Activated CD4-positive, alpha-beta memory T cell treated with anti-CD3 and anti-CD28 coated beads, Interleukin-2, amount 10 ng/mL, durations not matched to agents 7 days and 5 days (primary cell): ENCODE measurements around the gene SRGN. TPM values are rescaled to one million over a fixed set of nuclear protein-coding genes. Genes with fewer than 3 reads are reported as not detected.

ENCODE experiments used
- CTCF ChIA-PET: fragments of 350-600 bp; sonication (Branson Sonifier 250); formaldehyde crosslinking; loops from one replicate; lab custom pipeline; 2021; ENCODE audit warnings: antibody characterized with exemption, inconsistent platforms; lab: Charles Lee
- POLR2A ChIA-PET: fragments of 350-600 bp; sonication (Branson Sonifier 250); formaldehyde crosslinking; loops from one replicate; lab custom pipeline; 2021; ENCODE audit warnings: antibody characterized with exemption; lab: Charles Lee
- DNase-seq: peaks from one replicate; pipeline ENCODE4 v3.0.0-alpha.2; 2020
- H3K27ac Mint-ChIP-seq: one replicate; pipeline ENCODE4 v1.8.0; 2021; ENCODE audit warnings: mild to moderate bottlenecking, mixed read lengths
- H3K27me3 Mint-ChIP-seq: one replicate; pipeline ENCODE4 v1.8.0; 2021; ENCODE audit warnings: mixed read lengths
- H3K36me3 Mint-ChIP-seq: one replicate; pipeline ENCODE4 v1.8.0; 2021; ENCODE audit warnings: low read depth, mixed read lengths
- H3K4me1 Mint-ChIP-seq: one replicate; pipeline ENCODE4 v1.8.0; 2021; ENCODE audit warnings: mixed read lengths
- H3K4me3 Mint-ChIP-seq: one replicate; pipeline ENCODE4 v1.8.0; 2021; ENCODE audit warnings: mild to moderate bottlenecking, mixed read lengths
- H3K9me3 Mint-ChIP-seq: one replicate; pipeline ENCODE4 v1.8.0; 2021; ENCODE audit warnings: mixed read lengths
- total RNA-seq, 2 experiments: library from RNA; stranded (reverse); gene quantifications; one replicate each; pipeline ENCODE4 v1.2.3, GENCODE V29; 2021

SRGN gene
- total RNA-seq, 2 experiments from 2014 or later = 468 to 474 TPM

GRCh38 chr10:69051303-69051702 lies 36.6 kb upstream of the SRGN start:
- ChIA-PET CTCF (no interaction called here), POLR2A (interaction anchor here (1.0 to 9.3 kb wide), 4 partner anchors 40 to 163 kb away, joined by 3 to 214 read pairs (median 4); partner anchors contain the start of genes DDX21 and SRGN)
- peaks cover 64% of the 10 kb centered on the region for H3K4me1 Mint-ChIP-seq
- no peaks in the 10 kb centered on the region for H3K36me3 Mint-ChIP-seq
- peak overlapping the region; percentile 8 for H3K27ac Mint-ChIP-seq
- no peaks in the 10 kb centered on the region for H3K9me3 Mint-ChIP-seq
- DNase-seq = peak; percentile 60
- no peaks in the 10 kb centered on the region for H3K27me3 Mint-ChIP-seq
- H3K4me3 Mint-ChIP-seq = no peak overlapping the region

GRCh38 chr10:69051710-69052487 lies 36.0 kb upstream of the SRGN start:
- no peaks in the 10 kb centered on the region for H3K36me3 Mint-ChIP-seq
- ChIA-PET POLR2A (interaction anchor here (1.0 to 9.3 kb wide), 3 partner anchors 39 to 163 kb away, joined by 3 to 214 read pairs (median 5); partner anchors contain the start of gene SRGN), CTCF (no interaction called here)
- no peaks in the 10 kb centered on the region for H3K9me3 Mint-ChIP-seq
- no peak overlapping the region for H3K4me3 Mint-ChIP-seq
- peaks cover 66% of the 10 kb centered on the region for H3K4me1 Mint-ChIP-seq
- no peak for DNase-seq
- no peak overlapping the region for H3K27ac Mint-ChIP-seq
- no peaks in the 10 kb centered on the region for H3K27me3 Mint-ChIP-seq

- POLR2A ChIA-PET = interaction anchor here (9.0 kb wide), 1 partner anchor 7 kb away, joined by 74 read pairs; no protein-coding TSS in a partner anchor
- no peak overlapping the region for H3K4me3 Mint-ChIP-seq
- H3K4me1 Mint-ChIP-seq = peaks cover 66% of the 10 kb centered on the region
- no peaks in the 10 kb centered on the region for H3K27me3 Mint-ChIP-seq
- no peaks in the 10 kb centered on the region for H3K36me3 Mint-ChIP-seq
- DNase-seq = no peak
- no peaks in the 10 kb centered on the region for H3K9me3 Mint-ChIP-seq
- CTCF ChIA-PET = no interaction called here
- H3K27ac Mint-ChIP-seq = no peak overlapping the region
These were observed 35.2 kb upstream of the SRGN start for GRCh38 chr10:69052736-69053135.

- Mint-ChIP-seq H3K36me3 (no peaks in the 10 kb centered on the region), H3K27me3 (no peaks in the 10 kb centered on the region), H3K4me1 (peaks cover 57% of the 10 kb centered on the region), H3K4me3 (no peak overlapping the region), H3K9me3 (no peaks in the 10 kb centered on the region), H3K27ac (peak overlapping the region; percentile 69)
- CTCF ChIA-PET = interaction anchor here (0.7 to 1.1 kb wide), 2 partner anchors 10 to 11 kb away, joined by 3 read pairs; no protein-coding TSS in a partner anchor
- POLR2A ChIA-PET = interaction anchor here (0.8 to 9.0 kb wide), 4 partner anchors 10 to 36 kb away, joined by 4 to 74 read pairs (median 16); partner anchors contain the start of gene SRGN
- no peak for DNase-seq
These were observed 32.7 kb upstream of the SRGN start for GRCh38 chr10:69055241-69055640.

- no peak overlapping the region for H3K4me3 Mint-ChIP-seq
- no peaks in the 10 kb centered on the region for H3K9me3 Mint-ChIP-seq
- peak overlapping the region; percentile 49 for H3K27ac Mint-ChIP-seq
- no peaks in the 10 kb centered on the region for H3K36me3 Mint-ChIP-seq
- CTCF ChIA-PET = no interaction called here
- H3K27me3 Mint-ChIP-seq = no peaks in the 10 kb centered on the region
- no peak for DNase-seq
- POLR2A ChIA-PET = interaction anchor here (0.8 to 9.0 kb wide), 5 partner anchors 9 to 35 kb away, joined by 3 to 74 read pairs (median 7); partner anchors contain the start of gene SRGN
- H3K4me1 Mint-ChIP-seq = peaks cover 58% of the 10 kb centered on the region
These were observed 31.8 kb upstream of the SRGN start for GRCh38 chr10:69056129-69056528.

- CTCF ChIA-PET = no interaction called here
- Mint-ChIP-seq H3K27me3 (no peaks in the 10 kb centered on the region), H3K36me3 (no peaks in the 10 kb centered on the region), H3K9me3 (no peaks in the 10 kb centered on the region), H3K4me3 (no peak overlapping the region), H3K4me1 (peaks cover 58% of the 10 kb centered on the region), H3K27ac (peak overlapping the region; percentile 49)
- POLR2A ChIA-PET = interaction anchor here (0.9 to 9.0 kb wide), 6 partner anchors 11 to 350 kb away, joined by 3 to 74 read pairs (median 6); partner anchors contain the start of gene SRGN
- DNase-seq = no peak
These were observed 31.2 kb upstream of the SRGN start for GRCh38 chr10:69056536-69057260.

- POLR2A ChIA-PET = interaction anchor here (0.9 to 9.0 kb wide), 5 partner anchors 12 to 349 kb away, joined by 3 to 74 read pairs (median 4); partner anchors contain the start of gene SRGN
- Mint-ChIP-seq H3K36me3 (no peaks in the 10 kb centered on the region), H3K4me3 (no peak overlapping the region), H3K4me1 (peaks cover 61% of the 10 kb centered on the region), H3K9me3 (no peaks in the 10 kb centered on the region), H3K27me3 (no peaks in the 10 kb centered on the region), H3K27ac (peak overlapping the region; percentile 76)
- CTCF ChIA-PET = no interaction called here
- DNase-seq = no peak
These were observed 30.5 kb upstream of the SRGN start for GRCh38 chr10:69057261-69057950.

- no peak for DNase-seq
- Mint-ChIP-seq H3K4me3 (no peak overlapping the region), H3K27ac (peak overlapping the region; percentile 76), H3K4me1 (peaks cover 60% of the 10 kb centered on the region), H3K36me3 (no peaks in the 10 kb centered on the region), H3K9me3 (no peaks in the 10 kb centered on the region), H3K27me3 (no peaks in the 10 kb centered on the region)
- ChIA-PET CTCF (no interaction called here), POLR2A (interaction anchor here (0.9 to 9.0 kb wide), 4 partner anchors 12 to 348 kb away, joined by 3 to 74 read pairs (median 5); partner anchors contain the start of gene SRGN)
These were observed 30.0 kb upstream of the SRGN start for GRCh38 chr10:69057951-69058297.

- CTCF ChIA-PET = interaction anchor here (0.7 kb wide), 2 partner anchors 21 to 54 kb away, joined by 3 read pairs; no protein-coding TSS in a partner anchor
- Mint-ChIP-seq H3K4me1 (peaks cover 66% of the 10 kb centered on the region), H3K27me3 (no peaks in the 10 kb centered on the region), H3K9me3 (no peaks in the 10 kb centered on the region), H3K4me3 (no peak overlapping the region), H3K27ac (no peak overlapping the region), H3K36me3 (no peaks in the 10 kb centered on the region)
- POLR2A ChIA-PET = interaction anchor here (9.0 kb wide), 1 partner anchor 15 kb away, joined by 74 read pairs; no protein-coding TSS in a partner anchor
- no peak for DNase-seq
These were observed 27.6 kb upstream of the SRGN start for GRCh38 chr10:69060127-69060798.

- Mint-ChIP-seq H3K36me3 (peaks cover 3% of the 10 kb centered on the region), H3K27me3 (no peaks in the 10 kb centered on the region), H3K4me3 (peak overlapping the region; percentile 49), H3K27ac (peak overlapping the region; percentile 59), H3K4me1 (peaks cover 64% of the 10 kb centered on the region), H3K9me3 (no peaks in the 10 kb centered on the region)
- peak; percentile 53 for DNase-seq
- POLR2A ChIA-PET = interaction anchor here (0.7 to 9.0 kb wide), 6 partner anchors 16 to 34 kb away, joined by 3 to 74 read pairs (median 10); partner anchors contain the start of gene SRGN
- CTCF ChIA-PET = interaction anchor here (0.7 to 1.5 kb wide), 5 partner anchors 13 to 32 kb away, joined by 3 to 5 read pairs (median 3); no protein-coding TSS in a partner anchor
These were observed 26.4 kb upstream of the SRGN start for GRCh38 chr10:69061305-69062161.

GRCh38 chr10:69062901-69063300 lies 25.0 kb upstream of the SRGN start:
- Mint-ChIP-seq H3K27me3 (no peaks in the 10 kb centered on the region), H3K4me1 (peaks cover 50% of the 10 kb centered on the region), H3K36me3 (peaks cover 3% of the 10 kb centered on the region), H3K27ac (no peak overlapping the region), H3K9me3 (no peaks in the 10 kb centered on the region), H3K4me3 (no peak overlapping the region)
- CTCF ChIA-PET = interaction anchor here (1.0 to 1.5 kb wide), 3 partner anchors 14 to 31 kb away, joined by 3 to 5 read pairs (median 3); no protein-coding TSS in a partner anchor
- POLR2A ChIA-PET = interaction anchor here (0.8 to 2.2 kb wide), 6 partner anchors 15 to 62 kb away, joined by 3 to 17 read pairs (median 6); partner anchors contain the start of gene SRGN
- no peak for DNase-seq
